HG02840 (cell line): Measurements from ENCODE around the gene SPINT2.
"Not testable (repeated sequence)": the region's sequence is repeated elsewhere in the genome, so short reads cannot be mapped to it uniquely, and the experiment has no call there.

ENCODE experiments used
- ATAC-seq: cut with Tn5 transposase; IDR thresholded peaks from one replicate; pipeline ENCODE4 v1.9.1; 2021; ENCODE audit warnings: mild to moderate bottlenecking, moderate library complexity, moderate number of reproducible peaks; ENCODE audit not compliant: unreplicated experiment, low FRiP score

Gene SPINT2

GRCh38 chr19:38234615-38235014, 29.8 kb upstream of the SPINT2 start:
- ATAC-seq = no peak

- no peak for ATAC-seq
These were observed 24.6 kb upstream of the SPINT2 start for GRCh38 chr19:38239816-38240215.

GRCh38 chr19:38243279-38243673, 21.1 kb upstream of the SPINT2 start:
- no peak for ATAC-seq

- ATAC-seq = no peak
These were observed 18.4 kb upstream of the SPINT2 start for GRCh38 chr19:38245826-38246498.

GRCh38 chr19:38247126-38247525, 17.2 kb upstream of the SPINT2 start:
- ATAC-seq = no peak

GRCh38 chr19:38247734-38248268, 16.6 kb upstream of the SPINT2 start:
- no peak for ATAC-seq

GRCh38 chr19:38248421-38248820, 16.0 kb upstream of the SPINT2 start:
- no peak for ATAC-seq

- ATAC-seq = no peak
These were observed 13.9 kb upstream of the SPINT2 start for GRCh38 chr19:38250428-38250820.

GRCh38 chr19:38250821-38251563, 13.4 kb upstream of the SPINT2 start:
- no peak for ATAC-seq

GRCh38 chr19:38251564-38252051, 12.8 kb upstream of the SPINT2 start:
- ATAC-seq = no peak

- no peak for ATAC-seq
These were observed 12.0 kb upstream of the SPINT2 start for GRCh38 chr19:38252385-38252784.

- ATAC-seq = no peak
These were observed 11.3 kb upstream of the SPINT2 start for GRCh38 chr19:38252941-38253691.

- no peak for ATAC-seq
These were observed 10.6 kb upstream of the SPINT2 start for GRCh38 chr19:38253788-38254187.

GRCh38 chr19:38255383-38256014, 8.9 kb upstream of the SPINT2 start:
- no peak for ATAC-seq

- not testable (repeated sequence) for ATAC-seq
These were observed 2.4 kb upstream of the SPINT2 start for GRCh38 chr19:38261942-38262341.

- no peak for ATAC-seq
These were observed 1.6 kb upstream of the SPINT2 start for GRCh38 chr19:38262585-38263268.

- no peak for ATAC-seq
These were observed 486 bp upstream of the SPINT2 start for GRCh38 chr19:38263689-38264485.

- no peak for ATAC-seq
These were observed 964 bp downstream of the SPINT2 start for GRCh38 chr19:38265213-38265861.
